GM19397 (cell line): Measurements from ENCODE around the gene ACCS.

Experiments
- ATAC-seq: cut with Tn5 transposase; IDR thresholded peaks from one replicate; pipeline ENCODE4 v1.9.1; 2021; ENCODE audit warnings: mild to moderate bottlenecking, moderate library complexity; ENCODE audit not compliant: unreplicated experiment

ACCS gene

DNA sequence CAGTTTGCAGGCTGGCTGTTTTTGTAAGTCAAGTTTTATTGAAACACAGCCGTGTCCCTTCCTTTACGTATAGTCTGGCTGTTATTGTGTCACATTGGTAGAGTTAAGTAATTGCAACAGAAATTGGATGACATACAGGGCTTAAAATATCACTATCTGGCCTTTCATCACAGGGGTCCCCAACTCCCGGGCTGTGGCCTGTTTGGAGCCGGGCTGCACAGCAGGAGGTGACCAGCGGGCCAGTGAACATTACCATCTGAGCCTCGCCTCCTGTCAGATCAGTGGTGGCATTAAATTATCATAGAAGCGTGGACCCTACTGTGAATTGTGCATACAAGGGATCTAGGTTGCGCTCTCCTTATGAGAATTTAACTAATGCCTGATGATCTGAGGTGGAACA, 61.1 kb downstream of the ACCS start:
- no peak for ATAC-seq

DNA sequence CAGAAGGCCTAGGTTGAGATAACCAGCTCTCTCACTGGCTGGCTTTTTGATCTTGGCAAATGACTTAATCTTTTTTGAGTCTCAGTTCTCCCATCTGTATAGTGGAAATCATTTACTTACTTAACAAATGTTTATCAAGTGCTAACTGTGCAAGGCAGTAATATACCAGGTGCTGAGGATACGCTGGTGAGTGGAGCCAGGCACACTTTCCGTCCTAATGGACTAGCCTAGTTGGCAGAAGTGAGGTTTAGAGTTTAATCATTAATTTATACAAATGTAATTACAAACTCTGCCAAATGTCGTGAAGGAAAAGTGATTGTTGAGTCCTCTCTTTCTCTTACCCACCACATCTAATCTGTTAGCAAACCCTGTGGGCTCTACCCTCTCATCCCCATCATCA, 62.7 kb downstream of the ACCS start:
- ATAC-seq, result no peak

DNA sequence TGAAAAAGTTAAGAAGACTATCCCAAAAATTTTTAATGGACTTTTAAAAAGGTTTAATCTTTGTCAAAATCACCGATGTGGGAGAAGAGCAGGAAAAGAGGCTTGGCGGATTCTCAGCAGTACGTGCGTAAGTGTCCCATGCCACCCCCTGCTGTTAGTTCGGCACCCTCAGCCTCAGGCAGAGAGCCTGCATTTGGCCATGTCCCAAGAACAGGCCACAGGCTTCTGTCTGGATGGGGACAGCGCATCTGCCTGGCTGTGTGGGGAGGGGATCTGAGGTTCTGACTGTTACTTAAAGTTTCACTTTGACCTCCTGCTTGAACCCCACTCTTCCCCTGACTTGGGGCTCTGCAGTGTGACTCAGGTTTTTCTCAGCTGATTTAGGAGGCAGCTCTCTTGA, 64.7 kb downstream of the ACCS start:
- no peak for ATAC-seq

DNA sequence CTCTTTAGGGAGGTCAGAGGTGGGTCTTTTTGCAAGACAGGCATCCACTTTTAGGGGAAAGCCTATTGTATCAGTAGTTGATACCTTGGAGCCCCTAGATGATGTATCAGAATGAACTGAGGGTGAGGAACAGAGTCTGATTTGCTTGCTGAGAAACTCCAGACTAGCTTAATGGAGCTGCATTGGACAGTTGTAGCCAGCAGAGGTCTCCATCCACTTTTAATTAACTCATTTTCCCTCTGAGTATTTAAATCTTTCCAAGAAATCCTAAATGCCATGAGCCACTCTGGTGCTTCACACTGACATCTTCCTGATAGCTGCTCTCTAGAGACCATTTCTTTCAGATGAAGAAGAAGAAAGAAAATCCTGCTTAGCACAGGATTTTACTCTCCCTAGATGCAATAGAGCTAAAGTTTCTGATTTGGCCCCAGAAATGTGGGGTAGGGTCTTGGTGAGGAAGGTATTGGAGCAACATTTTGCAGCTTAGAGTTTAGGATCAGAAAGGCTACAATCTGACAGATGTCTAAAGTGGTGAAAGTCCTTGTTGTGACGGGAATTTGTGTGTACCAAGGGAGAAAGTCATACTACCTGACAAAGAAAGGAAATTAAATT, 67.4 kb downstream of the ACCS start:
- no peak for ATAC-seq
